ENCODE data around the gene LIFR.

DNA sequence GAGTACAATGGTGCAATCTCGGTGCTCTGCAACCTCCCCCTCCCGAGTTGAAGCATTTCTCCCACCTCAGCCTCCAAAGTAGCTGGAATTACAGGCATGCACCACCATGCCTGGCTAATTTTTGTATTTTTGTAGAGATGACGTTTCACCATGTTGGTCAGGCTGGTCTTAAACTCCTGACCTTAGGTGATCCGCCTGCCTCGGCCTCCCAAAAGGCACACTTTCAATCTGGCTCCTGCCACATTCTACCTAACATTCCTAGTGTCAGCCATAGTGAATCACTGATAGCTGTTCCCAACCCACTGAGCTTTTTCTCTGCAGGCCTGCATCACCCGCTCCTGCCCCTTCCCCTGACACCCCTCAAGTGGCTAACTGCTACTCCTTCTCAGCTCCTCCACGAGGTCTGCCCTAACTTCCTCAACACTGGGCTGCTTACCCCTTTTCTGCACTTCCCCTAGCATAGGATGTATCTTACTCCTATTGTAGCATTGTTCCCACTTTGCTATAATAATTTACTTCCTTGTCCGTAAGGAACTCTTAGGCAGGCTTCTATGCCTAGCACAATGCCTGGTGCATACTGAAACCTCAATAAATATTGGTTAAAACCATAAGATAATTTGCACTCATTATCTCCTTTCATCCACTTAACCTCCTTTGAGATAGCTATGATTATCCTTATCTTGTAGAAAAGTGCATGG, 42.0 kb upstream of the LIFR start:
- no peak for TF ChIP-seq POLR2AphosphoS5 (IDR thresholded peaks at IDR 0.05)
- TF ChIP-seq, protein P1, sequence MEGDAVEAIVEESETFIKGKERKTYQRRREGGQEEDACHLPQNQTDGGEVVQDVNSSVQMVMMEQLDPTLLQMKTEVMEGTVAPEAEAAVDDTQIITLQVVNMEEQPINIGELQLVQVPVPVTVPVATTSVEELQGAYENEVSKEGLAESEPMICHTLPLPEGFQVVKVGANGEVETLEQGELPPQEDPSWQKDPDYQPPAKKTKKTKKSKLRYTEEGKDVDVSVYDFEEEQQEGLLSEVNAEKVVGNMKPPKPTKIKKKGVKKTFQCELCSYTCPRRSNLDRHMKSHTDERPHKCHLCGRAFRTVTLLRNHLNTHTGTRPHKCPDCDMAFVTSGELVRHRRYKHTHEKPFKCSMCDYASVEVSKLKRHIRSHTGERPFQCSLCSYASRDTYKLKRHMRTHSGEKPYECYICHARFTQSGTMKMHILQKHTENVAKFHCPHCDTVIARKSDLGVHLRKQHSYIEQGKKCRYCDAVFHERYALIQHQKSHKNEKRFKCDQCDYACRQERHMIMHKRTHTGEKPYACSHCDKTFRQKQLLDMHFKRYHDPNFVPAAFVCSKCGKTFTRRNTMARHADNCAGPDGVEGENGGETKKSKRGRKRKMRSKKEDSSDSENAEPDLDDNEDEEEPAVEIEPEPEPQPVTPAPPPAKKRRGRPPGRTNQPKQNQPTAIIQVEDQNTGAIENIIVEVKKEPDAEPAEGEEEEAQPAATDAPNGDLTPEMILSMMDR (IDR thresholded peaks at IDR 0.05) = no peak
- no peak for TF ChIP-seq POLR2A (IDR thresholded peaks at IDR 0.05)
- TF ChIP-seq EP300 (IDR thresholded peaks at IDR 0.05) = no peak

Measured in sigmoid colon (tissue), 4 donors.